ENCODE results near the gene NDE1. TPM values are rescaled to one million over a fixed set of nuclear protein-coding genes. Genes with fewer than 3 reads are reported as not detected.
"Not testable (repeated sequence)": the region's sequence is repeated elsewhere in the genome, so short reads cannot be mapped to it uniquely, and the experiment has no call there.

Gene NDE1
- total RNA-seq, 1 experiment from 2014 or later = 95.6 TPM

GRCh38 chr16:15682105-15682570 lies 32.1 kb downstream of the NDE1 start:
- no peaks in the 10 kb centered on the region for H3K9me3 ChIP-seq (replicated peaks)
- H3K36me3 ChIP-seq = peaks cover 54% of the 10 kb centered on the region
- H3K27ac ChIP-seq = no peak overlapping the region
- no peaks in the 10 kb centered on the region for H3K27me3 ChIP-seq
- H3K4me3 ChIP-seq = no peak overlapping the region
- DNase-seq = peak in 1 of 2 experiments; percentile 18
- no peaks in the 10 kb centered on the region for H3K4me1 ChIP-seq

GRCh38 chr16:15686287-15686686 lies 36.2 kb downstream of the NDE1 start:
- peaks cover 60% of the 10 kb centered on the region for H3K36me3 ChIP-seq
- no peak overlapping the region for H3K27ac ChIP-seq
- no peaks in the 10 kb centered on the region for H3K4me1 ChIP-seq
- H3K4me3 ChIP-seq = no peak overlapping the region
- no peaks in the 10 kb centered on the region for H3K9me3 ChIP-seq (replicated peaks)
- H3K27me3 ChIP-seq = no peaks in the 10 kb centered on the region
- peak; percentile 9 to 47 for DNase-seq

- Histone ChIP-seq H3K9me3 (replicated peaks) (no peaks in the 10 kb centered on the region), H3K27ac (no peak overlapping the region), H3K4me1 (no peaks in the 10 kb centered on the region), H3K36me3 (peaks cover 67% of the 10 kb centered on the region), H3K4me3 (no peak overlapping the region), H3K27me3 (no peaks in the 10 kb centered on the region)
- no peak for DNase-seq
Observed at GRCh38 chr16:15689290-15689689, 39.2 kb downstream of the NDE1 start.

GRCh38 chr16:15690296-15690695 lies 40.3 kb downstream of the NDE1 start:
- no peaks in the 10 kb centered on the region for H3K9me3 ChIP-seq (replicated peaks)
- no peaks in the 10 kb centered on the region for H3K27me3 ChIP-seq
- H3K36me3 ChIP-seq = peaks cover 66% of the 10 kb centered on the region
- no peak overlapping the region for H3K27ac ChIP-seq
- H3K4me1 ChIP-seq = no peaks in the 10 kb centered on the region
- DNase-seq = no peak
- no peak overlapping the region for H3K4me3 ChIP-seq

- no peaks in the 10 kb centered on the region for H3K4me1 ChIP-seq
- no peak overlapping the region for H3K4me3 ChIP-seq
- no peaks in the 10 kb centered on the region for H3K9me3 ChIP-seq (replicated peaks)
- H3K27me3 ChIP-seq = no peaks in the 10 kb centered on the region
- H3K27ac ChIP-seq = no peak overlapping the region
- DNase-seq = no peak
- peaks cover 64% of the 10 kb centered on the region for H3K36me3 ChIP-seq
Observed at GRCh38 chr16:15691046-15691445, 41.0 kb downstream of the NDE1 start.

GRCh38 chr16:15692508-15692907 lies 42.5 kb downstream of the NDE1 start:
- H3K9me3 ChIP-seq (replicated peaks); H3K27ac ChIP-seq; H3K4me1 ChIP-seq; H3K4me3 ChIP-seq; H3K27me3 ChIP-seq; DNase-seq: not testable (repeated sequence)
- peaks cover 67% of the 10 kb centered on the region for H3K36me3 ChIP-seq

- Histone ChIP-seq H3K4me3 (no peak overlapping the region), H3K36me3 (peaks cover 68% of the 10 kb centered on the region), H3K27me3 (no peaks in the 10 kb centered on the region), H3K4me1 (no peaks in the 10 kb centered on the region), H3K27ac (no peak overlapping the region), H3K9me3 (replicated peaks) (no peaks in the 10 kb centered on the region)
- no peak for DNase-seq
Observed at GRCh38 chr16:15694499-15694898, 44.5 kb downstream of the NDE1 start.

- no peak overlapping the region for H3K4me3 ChIP-seq
- no peaks in the 10 kb centered on the region for H3K27me3 ChIP-seq
- H3K9me3 ChIP-seq (replicated peaks) = no peaks in the 10 kb centered on the region
- peaks cover 55% of the 10 kb centered on the region for H3K36me3 ChIP-seq
- H3K27ac ChIP-seq = no peak overlapping the region
- H3K4me1 ChIP-seq = no peaks in the 10 kb centered on the region
- DNase-seq = no peak
Observed at GRCh38 chr16:15699819-15700218, 49.8 kb downstream of the NDE1 start.

- no peak overlapping the region for H3K27ac ChIP-seq
- H3K9me3 ChIP-seq (replicated peaks) = no peaks in the 10 kb centered on the region
- H3K27me3 ChIP-seq = no peaks in the 10 kb centered on the region
- peaks cover 46% of the 10 kb centered on the region for H3K36me3 ChIP-seq
- no peak overlapping the region for H3K4me3 ChIP-seq
- H3K4me1 ChIP-seq = no peaks in the 10 kb centered on the region
- DNase-seq = no peak
Observed at GRCh38 chr16:15701367-15701766, 51.3 kb downstream of the NDE1 start.

GRCh38 chr16:15701975-15702970 lies 52.2 kb downstream of the NDE1 start:
- Histone ChIP-seq H3K36me3 (peaks cover 37% of the 10 kb centered on the region), H3K4me1 (no peaks in the 10 kb centered on the region), H3K27me3 (no peaks in the 10 kb centered on the region), H3K4me3 (no peak overlapping the region), H3K9me3 (replicated peaks) (no peaks in the 10 kb centered on the region), H3K27ac (no peak overlapping the region)
- no peak for DNase-seq

GRCh38 chr16:15703029-15703736 lies 53.1 kb downstream of the NDE1 start:
- no peak overlapping the region for H3K4me3 ChIP-seq
- peaks cover 30% of the 10 kb centered on the region; the same call in 1 of the 2 replicates for H3K36me3 ChIP-seq
- H3K4me1 ChIP-seq = no peaks in the 10 kb centered on the region
- H3K27ac ChIP-seq = no peak overlapping the region
- DNase-seq = no peak
- no peaks in the 10 kb centered on the region for H3K9me3 ChIP-seq (replicated peaks)
- H3K27me3 ChIP-seq = no peaks in the 10 kb centered on the region

GRCh38 chr16:15704545-15704987 lies 54.5 kb downstream of the NDE1 start:
- Histone ChIP-seq H3K36me3 (peaks cover 19% of the 10 kb centered on the region; the same call in 1 of the 2 replicates), H3K27ac (no peak overlapping the region), H3K4me3 (no peak overlapping the region), H3K27me3 (no peaks in the 10 kb centered on the region), H3K4me1 (no peaks in the 10 kb centered on the region), H3K9me3 (replicated peaks) (no peaks in the 10 kb centered on the region)
- DNase-seq = peak; percentile 68 to 88

GRCh38 chr16:15705064-15705565 lies 55.1 kb downstream of the NDE1 start:
- Histone ChIP-seq H3K27me3 (no peaks in the 10 kb centered on the region), H3K36me3 (peaks cover 15% of the 10 kb centered on the region; the same call in 1 of the 2 replicates), H3K27ac (no peak overlapping the region), H3K9me3 (replicated peaks) (no peaks in the 10 kb centered on the region), H3K4me3 (no peak overlapping the region), H3K4me1 (no peaks in the 10 kb centered on the region)
- DNase-seq = no peak

GRCh38 chr16:15707332-15707731 lies 57.3 kb downstream of the NDE1 start:
- Histone ChIP-seq H3K36me3 (no peaks in the 10 kb centered on the region; the same call in 1 of the 2 replicates), H3K4me1 (no peaks in the 10 kb centered on the region), H3K27ac (no peak overlapping the region), H3K9me3 (replicated peaks) (no peaks in the 10 kb centered on the region), H3K4me3 (no peak overlapping the region), H3K27me3 (no peaks in the 10 kb centered on the region)
- DNase-seq = no peak

GRCh38 chr16:15708096-15708495 lies 58.1 kb downstream of the NDE1 start:
- Histone ChIP-seq H3K4me3 (no peak overlapping the region), H3K4me1 (no peaks in the 10 kb centered on the region), H3K27ac (no peak overlapping the region), H3K36me3 (no peaks in the 10 kb centered on the region; the same call in 1 of the 2 replicates), H3K9me3 (replicated peaks) (no peaks in the 10 kb centered on the region), H3K27me3 (no peaks in the 10 kb centered on the region)
- DNase-seq = no peak

Data from SJCRH30 (cell line).